Measurements from ENCODE around the gene GSTA4.

DNA sequence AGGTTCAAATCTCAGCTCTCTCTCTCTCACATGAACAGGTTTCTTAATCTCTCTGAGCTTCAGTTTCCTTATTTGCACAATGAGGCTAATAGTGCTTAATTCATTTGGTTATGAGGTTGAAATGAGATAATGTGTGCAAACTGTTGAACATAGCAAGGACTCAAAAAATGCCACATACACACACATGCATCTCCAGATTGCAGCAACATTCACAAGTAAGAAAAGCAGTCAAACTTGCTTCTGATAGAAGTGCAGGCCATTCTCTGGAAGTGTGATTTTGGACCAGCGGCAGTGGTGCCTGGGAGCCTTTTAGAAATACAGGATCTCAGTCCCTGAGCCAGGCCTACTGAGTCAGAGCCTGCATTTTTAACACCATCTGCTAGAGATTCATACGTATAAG lies 25.7 kb downstream of the GSTA4 start:
- no peak for TF ChIP-seq CTCF (optimal IDR thresholded peaks at IDR 0.05 in 1 of 3, IDR thresholded peaks at IDR 0.05 in 1 of 3, conservative IDR thresholded peaks at IDR 0.05 in 1 of 3; ENCODE audit: extremely low read depth in 1 of 3, insufficient read depth in 2 of 3, low read length in 3 of 3)
- no peak for TF ChIP-seq EZH2 (IDR thresholded peaks at IDR 0.05; ENCODE audit: low read length)

All from keratinocyte (primary cell).